Stimulated activated naive CD8-positive, alpha-beta T cell treated with anti-CD3 and anti-CD28 coated beads, Interleukin-15, amount 100 ng/mL, for 72 hours (primary cell): Measurements from ENCODE around the gene GLP2R.
"Not testable (repeated sequence)": the region's sequence is repeated elsewhere in the genome, so short reads cannot be mapped to it uniquely, and the experiment has no call there.

ENCODE experiments used
- ATAC-seq: fragments of 150-1000 bp; cut with Tn5 transposase; 2 replicates; pipeline ENCODE4 v1.10.0; 2021; ENCODE audit warnings: mild to moderate bottlenecking, moderate library complexity
- DNase-seq, 2 donors: peaks; one replicate each; pipeline ENCODE4 v3.0.0; 2021 to 2022
- H3K27ac Mint-ChIP-seq, 2 donors: one replicate each; pipeline ENCODE4 v1.8.0; 2022; ENCODE audit warnings: mild to moderate bottlenecking in 2 of 2, mixed read lengths in 2 of 2, moderate library complexity in 2 of 2
- H3K27me3 Mint-ChIP-seq: one replicate; pipeline ENCODE4 v1.8.0; 2022; ENCODE audit warnings: mixed read lengths
- H3K4me1 Mint-ChIP-seq: one replicate; pipeline ENCODE4 v1.8.0; 2022; ENCODE audit warnings: mild to moderate bottlenecking, mixed read lengths
- H3K4me3 Mint-ChIP-seq, 2 donors: one replicate each; pipeline ENCODE4 v1.8.0; 2022; ENCODE audit warnings: mild to moderate bottlenecking in 2 of 2, mixed read lengths in 2 of 2, moderate library complexity in 1 of 2
- H3K9me3 Mint-ChIP-seq, 2 donors: one replicate each; pipeline ENCODE4 v1.8.0; 2022; ENCODE audit warnings: mixed read lengths in 2 of 2

Gene GLP2R

DNA sequence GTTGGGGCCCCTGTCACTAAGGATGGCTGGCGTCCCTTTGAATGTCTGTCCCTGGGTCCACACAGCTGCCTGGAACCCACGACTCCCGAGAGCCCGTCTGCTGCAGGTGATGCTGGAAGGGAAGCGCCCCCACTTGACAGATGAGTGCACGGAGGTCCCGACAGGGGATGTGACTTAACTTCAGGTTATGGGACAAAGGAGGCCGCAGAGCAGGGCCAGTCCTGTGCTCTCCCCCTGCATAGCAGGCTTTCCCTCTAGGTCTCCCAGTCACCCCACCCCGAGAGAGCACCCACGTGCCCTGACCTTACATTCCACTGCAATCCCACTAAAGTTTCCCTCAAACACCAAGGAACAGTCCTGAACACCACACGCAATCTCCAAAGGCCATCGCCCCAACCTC lies 85.4 kb downstream of the GLP2R start:
- Mint-ChIP-seq H3K27me3 (peaks cover 7% of the 10 kb centered on the region), H3K9me3 (no peaks in the 10 kb centered on the region), H3K4me1 (no peaks in the 10 kb centered on the region), H3K27ac (peak overlapping the region in 1 of 2 donors; percentile 85), H3K4me3 (no peak overlapping the region)
- DNase-seq: no peak
- no peak for ATAC-seq

DNA sequence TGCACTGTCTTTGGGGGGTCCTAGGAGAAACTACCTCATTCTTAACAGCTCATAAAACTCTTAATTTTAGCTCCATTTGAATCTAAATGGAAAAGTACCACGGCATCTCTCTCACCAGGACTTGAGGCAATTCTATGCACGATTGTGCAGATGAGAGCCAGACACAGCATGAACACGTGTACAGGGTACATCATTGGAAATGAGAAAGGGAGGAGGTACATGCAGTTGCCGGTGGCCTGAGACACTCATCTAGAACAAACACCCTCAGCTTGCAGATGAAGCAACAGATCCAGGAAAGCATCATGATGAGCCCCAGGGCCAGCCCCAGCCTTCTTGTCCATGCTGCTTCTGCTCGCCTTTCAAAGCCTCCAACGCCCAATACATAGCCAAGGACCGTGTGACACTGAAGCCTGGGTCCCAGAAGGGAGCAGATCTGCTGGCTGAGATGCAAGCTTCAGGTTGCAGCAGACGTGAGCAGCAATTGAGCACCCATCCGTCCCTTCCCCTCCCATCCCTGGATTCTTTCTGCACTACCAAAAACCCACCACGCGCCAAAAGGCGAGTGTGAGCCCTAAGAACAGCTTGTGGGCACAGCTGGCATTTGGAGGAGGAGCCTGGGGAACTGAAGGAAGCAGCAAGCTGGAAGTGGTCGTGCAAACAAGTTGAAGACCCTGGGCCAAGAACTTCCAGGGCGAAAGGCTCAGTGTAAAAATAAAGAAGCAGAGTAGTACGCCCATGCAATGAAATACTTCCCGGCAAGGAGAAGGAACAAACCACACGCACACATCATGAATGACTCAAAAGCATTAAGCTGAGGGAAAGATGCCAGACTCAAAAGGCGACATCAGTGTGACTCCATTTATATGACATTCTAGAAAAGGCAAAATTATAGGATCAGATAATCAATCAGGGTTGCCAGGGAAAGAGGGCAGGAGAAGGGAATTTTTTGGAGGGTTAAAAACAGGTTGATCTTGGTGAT lies 86.7 kb downstream of the GLP2R start:
- Mint-ChIP-seq H3K4me1 (no peaks in the 10 kb centered on the region), H3K9me3 (no peaks in the 10 kb centered on the region), H3K4me3 (no peak overlapping the region), H3K27ac (no peak overlapping the region), H3K27me3 (peaks cover 7% of the 10 kb centered on the region)
- no peak for DNase-seq
- ATAC-seq: no peak

DNA sequence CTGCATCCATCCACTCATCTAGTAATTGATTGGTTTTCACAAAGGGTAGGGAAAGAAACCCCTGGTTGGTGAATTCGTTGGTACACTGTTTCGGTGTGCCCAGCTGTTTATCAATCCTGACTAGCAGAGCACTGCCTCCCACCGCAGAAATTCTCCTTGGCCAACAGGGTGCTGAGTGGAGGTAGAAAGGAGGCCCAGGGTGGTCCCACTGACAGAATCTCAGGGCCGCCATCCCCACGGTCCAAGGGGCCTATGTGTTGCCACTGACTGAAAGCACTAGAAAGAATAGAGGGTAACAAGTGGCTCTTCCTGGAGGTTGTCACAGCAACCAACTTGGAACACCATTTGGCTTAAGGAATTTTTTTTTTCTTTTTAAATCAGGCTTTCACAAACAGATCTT lies 87.8 kb downstream of the GLP2R start:
- no peak overlapping the region for H3K27ac Mint-ChIP-seq
- DNase-seq (no peak), ATAC-seq (no peak)
- no peaks in the 10 kb centered on the region for H3K4me1 Mint-ChIP-seq
- H3K27me3 Mint-ChIP-seq: peaks cover 7% of the 10 kb centered on the region
- no peak overlapping the region for H3K4me3 Mint-ChIP-seq
- no peaks in the 10 kb centered on the region for H3K9me3 Mint-ChIP-seq

DNA sequence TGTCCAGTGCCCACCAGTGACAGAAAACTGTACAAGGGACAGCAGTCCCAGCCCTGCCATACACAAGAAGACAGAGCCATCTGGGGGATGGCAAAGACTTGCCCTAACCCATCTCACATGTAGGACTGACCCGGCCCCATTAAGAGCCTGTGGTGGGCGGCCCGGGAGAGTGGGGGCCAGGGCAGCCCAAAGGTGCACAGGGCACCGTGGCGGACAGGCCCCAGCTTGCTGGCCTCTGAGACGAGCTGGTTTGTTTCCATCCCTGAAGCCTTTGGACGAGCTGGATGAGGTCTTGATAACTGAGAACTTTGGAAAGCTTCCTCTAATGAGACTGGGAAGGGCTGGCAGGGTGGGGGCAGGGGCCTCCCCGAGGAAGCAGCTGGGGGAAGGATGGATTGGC lies 90.4 kb downstream of the GLP2R start:
- ATAC-seq: no peak
- no peak overlapping the region for H3K4me3 Mint-ChIP-seq
- DNase-seq: no peak
- no peaks in the 10 kb centered on the region for H3K4me1 Mint-ChIP-seq
- H3K27me3 Mint-ChIP-seq: no peaks in the 10 kb centered on the region
- no peaks in the 10 kb centered on the region for H3K9me3 Mint-ChIP-seq
- H3K27ac Mint-ChIP-seq: no peak overlapping the region

DNA sequence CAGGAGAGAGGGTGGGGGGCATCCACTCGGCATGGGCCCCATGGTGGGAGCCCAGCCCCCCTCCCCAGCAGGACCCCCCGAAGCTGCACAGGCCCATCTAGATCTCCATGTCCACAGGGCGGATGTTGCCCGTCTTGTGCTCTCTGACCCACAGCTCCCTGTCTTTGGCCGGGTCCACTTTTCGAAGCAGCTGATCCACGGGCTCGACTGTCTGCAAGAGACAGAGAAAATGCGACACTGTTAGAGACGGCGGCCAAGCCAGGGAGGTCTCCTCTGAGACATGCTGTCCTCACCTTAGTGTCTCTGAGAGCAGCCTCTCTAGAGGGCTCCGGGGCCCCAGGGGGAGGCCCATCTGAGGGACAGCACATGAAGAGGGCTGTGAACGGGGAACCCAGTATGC lies 91.4 kb downstream of the GLP2R start:
- no peaks in the 10 kb centered on the region for H3K9me3 Mint-ChIP-seq
- ATAC-seq (no peak), DNase-seq (no peak)
- no peaks in the 10 kb centered on the region for H3K4me1 Mint-ChIP-seq
- no peak overlapping the region for H3K27ac Mint-ChIP-seq
- H3K27me3 Mint-ChIP-seq: no peaks in the 10 kb centered on the region
- H3K4me3 Mint-ChIP-seq: no peak overlapping the region

DNA sequence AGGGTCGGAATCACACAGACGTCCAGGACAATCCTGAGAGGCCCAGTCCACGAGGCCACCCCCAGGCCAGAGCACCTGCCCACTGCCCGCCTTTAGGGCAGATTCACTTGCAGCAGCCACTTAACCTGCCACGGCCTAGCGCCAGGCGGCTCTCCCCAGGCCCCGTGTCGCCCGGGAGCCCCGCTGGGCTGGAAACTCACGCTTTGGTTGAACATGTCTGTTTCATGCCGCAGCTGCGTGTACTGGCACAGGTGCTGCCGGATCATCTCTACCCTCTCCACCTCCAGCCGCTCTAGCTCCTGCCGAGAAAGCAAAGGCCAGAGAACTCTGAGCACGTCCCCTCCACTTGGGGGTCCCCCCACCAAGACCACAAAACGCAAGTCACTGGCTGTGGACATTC lies 92.1 kb downstream of the GLP2R start:
- ATAC-seq (no peak), DNase-seq (no peak)
- Mint-ChIP-seq H3K4me3 (no peak overlapping the region), H3K27ac (no peak overlapping the region), H3K9me3 (no peaks in the 10 kb centered on the region), H3K4me1 (no peaks in the 10 kb centered on the region), H3K27me3 (no peaks in the 10 kb centered on the region)

DNA sequence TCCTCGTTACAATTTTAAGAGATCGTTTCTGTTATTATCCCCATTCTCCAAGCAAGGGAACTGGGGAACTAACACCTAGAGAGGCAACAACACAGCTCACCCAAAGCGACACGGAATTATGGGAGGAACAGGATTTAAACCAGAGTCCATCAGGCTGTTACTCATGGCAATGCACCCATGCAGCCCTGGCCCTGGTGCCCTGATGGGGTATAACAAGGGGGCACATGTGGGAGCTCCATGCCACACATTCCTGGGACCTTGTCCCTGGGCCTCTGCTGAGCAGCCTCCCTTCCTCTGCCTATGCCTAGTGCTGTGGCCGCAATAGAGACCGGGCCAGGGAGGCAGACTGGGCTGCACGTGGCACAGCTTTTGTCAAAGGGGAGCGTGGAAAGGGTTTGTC lies 92.6 kb downstream of the GLP2R start:
- Mint-ChIP-seq H3K4me1 (no peaks in the 10 kb centered on the region), H3K4me3 (no peak overlapping the region), H3K27me3 (no peaks in the 10 kb centered on the region), H3K9me3 (no peaks in the 10 kb centered on the region), H3K27ac (no peak overlapping the region)
- DNase-seq: no peak
- ATAC-seq: no peak

DNA sequence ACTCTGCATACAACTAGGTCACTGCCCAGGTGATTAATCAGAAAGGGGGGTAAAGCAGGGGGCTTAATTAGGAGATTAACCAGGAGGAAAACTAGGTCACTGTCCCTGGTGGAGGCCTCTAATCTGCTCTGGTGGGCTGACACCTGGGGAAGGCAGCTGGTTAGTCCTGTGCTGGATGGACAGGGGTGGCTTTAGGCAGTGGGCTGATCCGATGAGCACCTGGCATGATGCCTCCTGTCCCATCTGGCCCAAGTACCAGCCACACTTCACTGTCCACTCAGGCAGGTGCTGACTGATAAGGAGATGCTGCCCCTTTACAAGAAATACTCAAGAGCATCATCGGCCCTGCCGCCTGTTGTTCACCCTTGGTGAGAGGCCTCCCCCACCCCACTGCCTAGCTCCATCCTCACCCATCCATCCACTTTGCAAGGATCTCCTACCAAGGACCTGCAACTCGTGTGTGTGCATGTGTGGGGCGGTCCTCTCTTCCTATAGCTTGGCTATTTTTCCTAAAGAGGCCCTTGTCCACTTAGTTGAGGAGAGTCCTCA lies 93.2 kb downstream of the GLP2R start:
- Mint-ChIP-seq H3K27ac (no peak overlapping the region), H3K4me3 (no peak overlapping the region), H3K27me3 (no peaks in the 10 kb centered on the region), H3K4me1 (no peaks in the 10 kb centered on the region), H3K9me3 (no peaks in the 10 kb centered on the region)
- no peak for ATAC-seq
- DNase-seq: no peak

DNA sequence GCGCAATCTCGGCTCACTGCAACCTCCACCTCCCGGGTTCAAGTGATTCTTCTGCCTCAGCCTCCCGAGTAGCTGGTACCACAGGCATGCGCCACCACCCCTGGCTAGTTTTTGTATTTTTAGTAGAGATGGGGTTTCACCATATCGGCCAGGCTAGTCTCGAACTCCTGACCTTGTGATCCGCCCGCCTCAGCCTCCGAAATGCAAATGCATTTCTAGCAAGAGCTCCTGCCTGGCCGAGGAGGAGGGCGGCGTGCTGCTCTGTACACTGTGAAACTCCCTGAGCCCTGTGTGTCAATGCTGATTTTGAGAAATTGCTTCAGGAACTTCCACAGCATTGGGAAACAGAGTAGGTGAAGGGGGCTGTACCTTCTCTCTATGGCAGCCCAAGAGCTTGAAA lies 95.5 kb downstream of the GLP2R start:
- DNase-seq, H3K4me1 Mint-ChIP-seq, H3K27me3 Mint-ChIP-seq, H3K4me3 Mint-ChIP-seq, ATAC-seq, H3K9me3 Mint-ChIP-seq, H3K27ac Mint-ChIP-seq: not testable (repeated sequence)

DNA sequence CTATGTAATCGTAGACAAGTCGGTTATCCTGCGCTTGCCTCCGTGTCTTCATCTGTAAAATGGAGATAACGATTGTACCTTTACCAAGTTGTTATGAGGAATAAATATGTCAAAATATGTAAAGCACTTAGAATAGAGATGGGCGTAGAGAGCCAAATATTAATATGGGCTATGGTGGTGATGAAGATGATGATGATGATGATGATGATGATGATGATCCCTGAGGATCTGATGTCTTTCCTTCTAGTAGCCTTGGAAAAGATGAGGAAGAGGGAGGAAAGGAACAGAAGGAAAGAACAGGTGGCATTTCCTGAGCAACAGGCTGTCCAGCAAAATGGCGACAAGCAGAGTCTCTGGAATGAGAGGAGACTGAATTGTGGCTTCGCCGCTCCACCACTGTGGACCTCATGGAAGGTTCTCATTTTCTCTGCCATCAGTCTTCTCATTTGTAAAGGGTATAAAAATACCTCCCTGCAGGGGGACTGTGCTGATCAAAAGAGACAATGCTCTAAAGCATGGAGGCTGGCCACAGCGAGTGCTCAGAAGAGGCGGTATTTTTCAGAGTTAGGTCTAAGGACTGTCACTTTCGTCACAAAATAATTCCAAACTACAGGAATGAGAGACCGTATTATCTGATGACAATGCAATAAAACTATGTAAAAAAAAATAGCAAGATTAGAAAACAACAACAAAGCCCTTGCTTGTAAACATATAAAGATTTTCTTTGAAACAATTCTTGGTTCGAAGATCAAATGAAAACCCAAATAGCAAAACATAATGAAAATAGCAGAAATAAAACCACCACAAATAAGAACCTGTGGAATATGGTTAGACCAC lies 96.5 kb downstream of the GLP2R start:
- Mint-ChIP-seq H3K27me3 (no peaks in the 10 kb centered on the region), H3K9me3 (no peaks in the 10 kb centered on the region), H3K4me1 (no peaks in the 10 kb centered on the region), H3K4me3 (no peak overlapping the region), H3K27ac (no peak overlapping the region)
- ATAC-seq: no peak
- DNase-seq: no peak

DNA sequence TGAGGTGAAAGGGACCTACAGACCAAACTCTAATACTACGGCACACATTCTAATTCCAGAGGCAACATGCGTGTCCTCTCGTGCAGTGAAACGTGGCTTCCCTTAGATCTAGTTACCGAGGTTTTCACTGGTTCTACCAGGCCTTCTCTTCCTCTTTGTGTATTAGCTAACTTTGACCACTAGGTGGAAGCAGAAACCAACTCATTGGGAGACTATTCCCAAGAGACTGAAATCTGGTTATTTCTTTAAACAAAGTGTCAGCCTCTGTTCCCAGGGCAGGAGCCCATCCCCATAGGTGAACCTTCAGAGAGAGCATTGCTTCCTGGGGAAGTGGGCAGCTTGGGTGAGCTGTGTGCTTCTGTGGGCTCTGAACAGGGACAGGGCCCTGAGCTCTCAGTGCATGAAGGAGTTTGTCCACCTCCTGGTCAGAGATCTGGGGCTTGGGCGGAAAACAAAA lies 99.0 kb downstream of the GLP2R start:
- Mint-ChIP-seq H3K27ac (no peak overlapping the region), H3K4me3 (no peak overlapping the region), H3K9me3 (no peaks in the 10 kb centered on the region), H3K4me1 (no peaks in the 10 kb centered on the region), H3K27me3 (no peaks in the 10 kb centered on the region)
- peak; percentile 73 for ATAC-seq
- peak in 1 of 2 donors; percentile 30 for DNase-seq

DNA sequence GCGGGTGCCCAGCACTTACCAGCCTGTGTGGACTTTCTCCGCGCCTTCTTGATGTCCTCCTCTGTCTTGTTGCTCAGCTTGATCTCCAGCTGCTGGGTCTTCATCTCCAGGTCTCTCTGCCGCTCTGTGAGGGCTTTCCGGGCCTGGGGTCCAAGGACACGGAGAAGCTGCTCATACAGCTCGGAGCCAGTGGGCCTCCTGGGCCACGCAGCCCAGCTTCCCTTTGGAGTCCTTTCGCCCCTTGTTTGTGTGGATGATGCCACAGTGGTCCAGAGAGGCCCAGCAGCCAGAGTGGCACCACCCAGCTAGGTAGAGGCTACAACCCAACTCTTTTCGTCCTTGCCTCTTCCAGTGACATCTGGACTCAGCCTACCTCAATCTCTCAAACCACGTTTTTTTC lies 99.7 kb downstream of the GLP2R start:
- no peaks in the 10 kb centered on the region for H3K9me3 Mint-ChIP-seq
- no peaks in the 10 kb centered on the region for H3K4me1 Mint-ChIP-seq
- DNase-seq (no peak), ATAC-seq (peak; percentile 13)
- H3K27ac Mint-ChIP-seq: no peak overlapping the region
- no peaks in the 10 kb centered on the region for H3K27me3 Mint-ChIP-seq
- no peak overlapping the region for H3K4me3 Mint-ChIP-seq

DNA sequence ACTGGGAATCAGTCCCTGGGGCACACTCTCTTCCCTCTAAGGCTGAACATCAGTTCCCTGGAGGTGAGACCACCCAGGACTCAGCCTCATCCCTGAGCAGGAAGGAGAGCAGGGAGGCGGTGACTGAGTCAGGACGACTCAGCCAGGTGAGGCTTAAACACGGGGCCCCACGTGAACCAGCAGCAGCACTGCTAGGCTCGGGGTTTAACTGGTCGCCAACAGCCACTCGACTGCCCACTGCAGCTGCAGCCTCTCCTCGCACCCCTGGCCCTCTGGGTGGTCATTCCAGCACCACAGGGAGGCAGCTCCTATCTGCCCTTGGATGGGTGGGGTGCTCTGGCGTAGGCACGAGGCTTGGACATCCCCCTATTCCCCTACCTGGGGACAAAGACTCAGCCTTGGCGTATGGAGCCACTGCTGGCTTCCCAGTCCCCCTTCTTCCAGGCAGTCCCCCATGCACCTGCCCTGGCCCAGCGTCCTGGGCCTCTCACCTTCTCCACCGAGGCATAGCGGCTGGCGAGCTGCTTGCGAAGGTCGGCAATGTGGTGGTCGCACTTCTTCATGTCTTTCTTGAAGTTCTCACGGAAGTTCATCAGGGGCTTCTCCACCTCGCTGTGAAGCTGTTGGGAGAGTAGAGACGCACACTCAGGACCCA lies 100.6 kb downstream of the GLP2R start:
- Mint-ChIP-seq H3K4me3 (no peak overlapping the region), H3K4me1 (no peaks in the 10 kb centered on the region), H3K27ac (peak overlapping the region in 1 of 2 donors; percentile 24), H3K9me3 (no peaks in the 10 kb centered on the region), H3K27me3 (no peaks in the 10 kb centered on the region)
- DNase-seq: no peak
- ATAC-seq: no peak

DNA sequence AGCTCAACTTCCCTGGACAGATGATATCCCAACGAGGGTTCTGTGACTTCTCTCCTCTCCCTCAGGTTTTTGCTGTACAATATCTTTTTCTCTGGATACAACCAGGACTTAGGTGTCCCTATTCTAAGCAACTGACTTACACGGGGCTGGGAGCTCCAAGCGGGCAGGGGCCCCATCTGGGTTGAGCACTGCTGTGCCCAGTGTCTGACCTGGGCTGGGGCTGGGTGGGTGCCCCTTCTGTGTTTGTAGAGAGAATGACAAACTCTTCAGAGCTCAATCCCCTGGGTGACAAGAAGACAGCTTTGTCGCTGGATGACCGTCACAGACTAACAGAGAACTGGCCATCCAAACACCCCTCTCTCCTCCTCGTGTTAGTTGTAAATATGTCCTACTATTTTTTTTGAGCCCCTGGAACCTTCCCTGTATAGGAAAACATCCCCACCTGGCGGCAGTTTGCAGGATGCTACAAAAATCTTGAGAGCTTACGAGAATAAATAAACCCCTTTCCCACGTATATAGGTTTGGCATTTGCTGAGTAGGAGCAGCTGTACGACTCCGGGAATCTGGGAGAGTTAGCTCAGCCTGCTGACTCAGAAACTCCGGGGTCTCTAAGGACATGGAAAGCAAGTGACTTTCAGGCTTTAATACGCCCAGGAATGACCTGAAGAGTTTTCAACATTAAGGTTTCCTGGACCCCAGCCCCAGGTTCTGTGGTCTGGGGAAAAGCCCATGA lies 103.0 kb downstream of the GLP2R start:
- Mint-ChIP-seq H3K27me3 (no peaks in the 10 kb centered on the region), H3K9me3 (no peaks in the 10 kb centered on the region), H3K4me3 (no peak overlapping the region), H3K4me1 (no peaks in the 10 kb centered on the region), H3K27ac (peak overlapping the region in 1 of 2 donors; percentile 42)
- no peak for ATAC-seq
- no peak for DNase-seq

DNA sequence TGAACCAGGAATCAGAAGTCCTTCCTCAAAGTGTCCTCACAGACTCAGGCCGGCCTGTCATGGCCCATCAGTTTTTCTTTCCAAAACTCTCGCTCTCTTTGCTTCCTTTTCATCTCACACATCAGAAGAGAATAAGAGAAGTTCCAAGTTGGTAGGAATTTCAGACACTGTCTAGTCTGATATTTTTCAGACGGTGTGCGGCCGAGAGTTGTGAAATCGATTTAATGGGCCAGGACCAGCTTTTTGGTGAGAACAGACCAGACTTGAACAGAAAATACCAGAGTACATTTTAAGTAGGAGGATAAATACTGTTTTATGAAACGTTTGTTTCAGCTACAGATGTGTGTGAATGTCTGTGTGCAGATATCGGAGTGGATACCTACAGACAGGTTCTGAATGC lies 104.1 kb downstream of the GLP2R start:
- H3K4me3 Mint-ChIP-seq: no peak overlapping the region
- no peaks in the 10 kb centered on the region for H3K9me3 Mint-ChIP-seq
- DNase-seq: no peak
- H3K4me1 Mint-ChIP-seq: no peaks in the 10 kb centered on the region
- ATAC-seq: no peak
- H3K27ac Mint-ChIP-seq: no peak overlapping the region
- H3K27me3 Mint-ChIP-seq: no peaks in the 10 kb centered on the region
